ENCODE measurements around the gene GRP. TPM values are rescaled to one million over a fixed set of nuclear protein-coding genes. Genes with fewer than 3 reads are reported as not detected.

Gene GRP
- total RNA-seq, 1 donor from 2014 or later: 1.2 TPM

- Mint-ChIP-seq H3K9me3 (no peaks in the 10 kb centered on the region), H3K27me3 (peaks cover 100% of the 10 kb centered on the region), H3K36me3 (peaks cover 4% of the 10 kb centered on the region), H3K27ac (no peak overlapping the region), H3K4me1 (ENCODE audit: unreplicated experiment) (peaks cover 5% of the 10 kb centered on the region), H3K4me3 (no peak overlapping the region)
- DNase-seq (ENCODE audit: extremely low spot score, unreplicated experiment): no peak
- TF ChIP-seq CTCF (conservative IDR thresholded peaks at IDR 0.05): no peak
Measured at GRCh38 chr18:59279193-59279592, 59.2 kb downstream of the GRP start.

GRCh38 chr18:59279722-59280121 lies 59.8 kb downstream of the GRP start:
- Mint-ChIP-seq H3K4me1 (ENCODE audit: unreplicated experiment) (peaks cover under 1% of the 10 kb centered on the region), H3K4me3 (no peak overlapping the region), H3K27me3 (peaks cover 100% of the 10 kb centered on the region), H3K36me3 (peaks cover under 1% of the 10 kb centered on the region), H3K27ac (no peak overlapping the region), H3K9me3 (no peaks in the 10 kb centered on the region)
- no peak for TF ChIP-seq CTCF (conservative IDR thresholded peaks at IDR 0.05)
- DNase-seq (ENCODE audit: extremely low spot score, unreplicated experiment): no peak

Other genes starting within 250 kb of the GRP start
- gene SEC11C, start 80.3 kb upstream of the GRP start, total RNA-seq (ENCODE audit: low replicate concordance): 70.5 and 101 TPM in 2 replicates
- gene RAX, start 53.3 kb downstream of the GRP start, total RNA-seq (ENCODE audit: low replicate concordance): not detected in 2 replicates
- gene CPLX4, start 98.5 kb downstream of the GRP start, total RNA-seq (ENCODE audit: low replicate concordance): not detected in 2 replicates
- 77.8 and 82.5 TPM in 2 replicates for gene LMAN1, start 139.1 kb downstream of the GRP start, total RNA-seq (ENCODE audit: low replicate concordance)